Measurements from ENCODE around the gene STEAP1.

GRCh38 chr7:90212149-90212495, 57.9 kb downstream of the STEAP1 start:
- no peak for TF ChIP-seq CTCF (IDR thresholded peaks at IDR 0.05; ENCODE audit: low read depth, low read length, missing input control)
- no peak for TF ChIP-seq RAD21 (IDR thresholded peaks at IDR 0.05)
- no peak for TF ChIP-seq REST (IDR thresholded peaks at IDR 0.05)
- TF ChIP-seq MAX (IDR thresholded peaks at IDR 0.05) = no peak
- no peak for TF ChIP-seq YY1 (IDR thresholded peaks at IDR 0.05)
- TF ChIP-seq FOXA1 (IDR thresholded peaks at IDR 0.05) = no peak
- no peak for TF ChIP-seq JUND (IDR thresholded peaks at IDR 0.05)
- no peak for TF ChIP-seq RXRA (IDR thresholded peaks at IDR 0.05)
- TF ChIP-seq TAF1 (conservative IDR thresholded peaks at IDR 0.05) = no peak
- TF ChIP-seq GABPA (IDR thresholded peaks at IDR 0.05 in 1 of 2, conservative IDR thresholded peaks at IDR 0.05 in 1 of 2) = no peak
- TF ChIP-seq ATF3 (IDR thresholded peaks at IDR 0.05) = no peak
- no peak for TF ChIP-seq SP1 (IDR thresholded peaks at IDR 0.05)
